PC-9 (cell line): Measurements from ENCODE around the gene PIAS1.

Experiments
- EZH2 ChIP-seq: fragments of 200-600 bp; sonication (generic); IDR thresholded peaks from 2 replicates; pipeline ENCODE4 v1.8.0; 2017; ENCODE audit warnings: antibody characterized with exemption, low read depth
- TF ChIP-seq, protein P1 (sequence below): fragments of 200-600 bp; sonication (generic); conservative IDR thresholded peaks from 2 replicates; pipeline ENCODE4 v1.6.1; 2017; ENCODE audit warnings: mixed run types, antibody characterized with exemption, mild to moderate bottlenecking, moderate library complexity

DNA sequence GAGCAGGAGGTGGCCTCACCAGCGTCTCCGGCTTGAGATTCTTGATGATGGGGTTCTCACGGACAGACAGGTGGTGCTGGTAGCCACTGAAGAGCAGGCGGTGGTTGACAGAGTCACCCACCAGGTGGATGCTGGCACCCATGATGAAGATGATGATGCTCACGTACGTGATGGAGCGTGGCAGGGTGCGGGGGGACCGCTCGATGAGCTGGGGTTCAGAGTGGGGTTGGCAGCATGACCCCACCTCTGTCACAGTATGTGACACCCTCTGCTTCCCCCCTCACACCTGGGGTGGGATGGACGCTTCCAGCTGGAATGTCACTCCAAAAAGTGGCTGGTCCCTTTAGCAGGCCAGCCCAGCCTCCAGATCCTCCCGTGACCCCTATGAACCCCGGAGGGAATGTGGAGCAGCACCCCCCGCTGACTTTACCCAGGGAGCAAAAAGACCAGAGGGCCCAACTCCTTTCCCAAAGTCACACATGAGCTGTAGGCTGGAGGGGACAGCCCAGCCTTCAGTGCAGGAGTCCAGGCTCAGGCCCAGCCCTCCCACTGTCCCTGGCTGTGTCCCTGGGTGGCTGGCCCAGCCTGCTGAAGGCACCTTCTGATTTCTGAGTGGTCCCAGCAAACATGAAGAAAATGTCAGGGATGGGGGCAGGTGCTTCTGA, 157.7 kb downstream of the PIAS1 start:
- TF ChIP-seq, protein P1, sequence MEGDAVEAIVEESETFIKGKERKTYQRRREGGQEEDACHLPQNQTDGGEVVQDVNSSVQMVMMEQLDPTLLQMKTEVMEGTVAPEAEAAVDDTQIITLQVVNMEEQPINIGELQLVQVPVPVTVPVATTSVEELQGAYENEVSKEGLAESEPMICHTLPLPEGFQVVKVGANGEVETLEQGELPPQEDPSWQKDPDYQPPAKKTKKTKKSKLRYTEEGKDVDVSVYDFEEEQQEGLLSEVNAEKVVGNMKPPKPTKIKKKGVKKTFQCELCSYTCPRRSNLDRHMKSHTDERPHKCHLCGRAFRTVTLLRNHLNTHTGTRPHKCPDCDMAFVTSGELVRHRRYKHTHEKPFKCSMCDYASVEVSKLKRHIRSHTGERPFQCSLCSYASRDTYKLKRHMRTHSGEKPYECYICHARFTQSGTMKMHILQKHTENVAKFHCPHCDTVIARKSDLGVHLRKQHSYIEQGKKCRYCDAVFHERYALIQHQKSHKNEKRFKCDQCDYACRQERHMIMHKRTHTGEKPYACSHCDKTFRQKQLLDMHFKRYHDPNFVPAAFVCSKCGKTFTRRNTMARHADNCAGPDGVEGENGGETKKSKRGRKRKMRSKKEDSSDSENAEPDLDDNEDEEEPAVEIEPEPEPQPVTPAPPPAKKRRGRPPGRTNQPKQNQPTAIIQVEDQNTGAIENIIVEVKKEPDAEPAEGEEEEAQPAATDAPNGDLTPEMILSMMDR, result no peak
- TF ChIP-seq EZH2, result no peak
